ENCODE measurements around the gene ERLIN1. TPM values are rescaled to one million over a fixed set of nuclear protein-coding genes. Genes with fewer than 3 reads are reported as not detected.

Gene ERLIN1
- total and polyA plus RNA-seq, 4 donors, result 21.7 to 85.4 (median 70.0) TPM

DNA sequence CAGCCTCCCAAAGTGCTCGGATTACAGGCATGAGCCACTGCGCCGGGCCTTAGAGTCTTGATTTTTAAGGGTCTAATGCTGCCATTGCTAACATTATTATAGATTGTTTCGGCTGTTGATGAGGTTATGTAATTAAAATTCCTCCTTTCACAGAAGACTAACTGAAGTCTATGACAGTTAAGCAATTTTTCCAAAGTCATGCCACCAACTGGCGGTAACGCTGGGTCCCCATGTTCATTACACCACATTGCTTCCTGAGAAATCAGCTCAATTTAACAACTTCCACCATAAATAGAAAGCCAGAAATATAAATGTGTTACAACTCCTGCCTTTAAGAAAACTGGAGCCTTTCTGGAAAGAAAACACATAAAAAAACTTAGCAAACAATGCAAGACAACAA lies 3.5 kb downstream of the ERLIN1 start:
- Histone ChIP-seq H3K27ac (ENCODE audit: low read depth in 1 of 2, low read length in 2 of 2) (peak overlapping the region in 1 of 2 donors; percentile 94), H3K36me3 (ENCODE audit: control insufficient read depth in 4 of 4, insufficient read depth in 3 of 4, low read depth in 1 of 4, low read length in 3 of 4) (peaks cover 4 to 23% (median 8%) of the 10 kb centered on the region in 4 donors), H3K9me3 (ENCODE audit: control insufficient read depth in 4 of 4, low read length in 3 of 4) (no peaks in the 10 kb centered on the region), H3K4me1 (ENCODE audit: control insufficient read depth in 4 of 4, insufficient read depth in 4 of 4, low read length in 3 of 4) (peaks cover 4 to 41% (median 22%) of the 10 kb centered on the region in 4 donors), H3K27me3 (ENCODE audit: control insufficient read depth in 4 of 4, insufficient read depth in 4 of 4, low read length in 3 of 4) (no peaks in the 10 kb centered on the region), H3K9ac (ENCODE audit: low read depth in 1 of 2, low read length in 2 of 2) (no peak overlapping the region), H3K4me3 (ENCODE audit: low read depth in 1 of 3, low read length in 3 of 3) (no peak overlapping the region)
- DNase-seq (ENCODE audit: low spot score), result no peak
- no peak for TF ChIP-seq NR2F2 (IDR thresholded peaks at IDR 0.05)
- WGBS, result 91% methylated on average over 6 of the region's 6 CpGs

DNA sequence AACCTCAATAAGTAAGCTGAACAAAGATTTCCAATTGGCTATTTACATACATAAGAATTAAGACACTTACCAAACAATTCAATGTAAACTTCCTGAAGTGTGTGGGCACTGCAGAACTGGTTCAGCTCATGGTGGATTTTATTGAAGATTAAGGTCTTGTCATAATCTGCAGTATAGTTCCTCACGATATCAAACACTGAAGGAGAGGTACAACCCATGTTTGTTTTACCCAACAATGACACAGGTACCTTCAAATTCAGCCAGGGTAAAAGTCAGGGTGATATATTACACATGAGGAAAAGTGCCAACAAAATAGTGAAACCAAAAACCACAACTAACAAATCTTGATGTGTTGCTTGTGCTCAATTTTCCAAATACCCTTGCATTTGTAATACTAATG lies 10.0 kb downstream of the ERLIN1 start:
- H3K9me3 ChIP-seq (ENCODE audit: control insufficient read depth in 4 of 4, low read length in 3 of 4), result no peaks in the 10 kb centered on the region
- peaks cover 3 to 23% (median 13%) of the 10 kb centered on the region in 4 donors for H3K4me1 ChIP-seq (ENCODE audit: control insufficient read depth in 4 of 4, insufficient read depth in 4 of 4, low read length in 3 of 4)
- 33% methylated on average over 1 of the region's 1 CpG for WGBS
- DNase-seq (ENCODE audit: low spot score), result no peak
- H3K4me3 ChIP-seq (ENCODE audit: low read depth in 1 of 3, low read length in 3 of 3), result no peak overlapping the region
- H3K27ac ChIP-seq (ENCODE audit: low read depth in 1 of 2, low read length in 2 of 2), result peak overlapping the region; percentile 28 to 53
- TF ChIP-seq NR2F2 (IDR thresholded peaks at IDR 0.05) (no peak), RXRA (IDR thresholded peaks at IDR 0.05) (peak in 1 of 2 donors; percentile 14), FOXA2 (IDR thresholded peaks at IDR 0.05) (peak; percentile 37), HNF4A (conservative IDR thresholded peaks at IDR 0.05) (peak; percentile 12 to 59), SP1 (IDR thresholded peaks at IDR 0.05) (peak; percentile 21), YY1 (IDR thresholded peaks at IDR 0.05) (peak; percentile 29), JUND (IDR thresholded peaks at IDR 0.05) (no peak)
- TF ChIP-seq, protein P1, sequence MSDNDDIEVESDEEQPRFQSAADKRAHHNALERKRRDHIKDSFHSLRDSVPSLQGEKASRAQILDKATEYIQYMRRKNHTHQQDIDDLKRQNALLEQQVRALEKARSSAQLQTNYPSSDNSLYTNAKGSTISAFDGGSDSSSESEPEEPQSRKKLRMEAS (IDR thresholded peaks at IDR 0.05), result no peak
- H3K9ac ChIP-seq (ENCODE audit: low read depth in 1 of 2, low read length in 2 of 2), result no peak overlapping the region
- H3K27me3 ChIP-seq (ENCODE audit: control insufficient read depth in 4 of 4, insufficient read depth in 4 of 4, low read length in 3 of 4), result no peaks in the 10 kb centered on the region
- H3K36me3 ChIP-seq (ENCODE audit: control insufficient read depth in 4 of 4, insufficient read depth in 3 of 4, low read depth in 1 of 4, low read length in 3 of 4), result peaks cover 4 to 50% (median 35%) of the 10 kb centered on the region in 4 donors

DNA sequence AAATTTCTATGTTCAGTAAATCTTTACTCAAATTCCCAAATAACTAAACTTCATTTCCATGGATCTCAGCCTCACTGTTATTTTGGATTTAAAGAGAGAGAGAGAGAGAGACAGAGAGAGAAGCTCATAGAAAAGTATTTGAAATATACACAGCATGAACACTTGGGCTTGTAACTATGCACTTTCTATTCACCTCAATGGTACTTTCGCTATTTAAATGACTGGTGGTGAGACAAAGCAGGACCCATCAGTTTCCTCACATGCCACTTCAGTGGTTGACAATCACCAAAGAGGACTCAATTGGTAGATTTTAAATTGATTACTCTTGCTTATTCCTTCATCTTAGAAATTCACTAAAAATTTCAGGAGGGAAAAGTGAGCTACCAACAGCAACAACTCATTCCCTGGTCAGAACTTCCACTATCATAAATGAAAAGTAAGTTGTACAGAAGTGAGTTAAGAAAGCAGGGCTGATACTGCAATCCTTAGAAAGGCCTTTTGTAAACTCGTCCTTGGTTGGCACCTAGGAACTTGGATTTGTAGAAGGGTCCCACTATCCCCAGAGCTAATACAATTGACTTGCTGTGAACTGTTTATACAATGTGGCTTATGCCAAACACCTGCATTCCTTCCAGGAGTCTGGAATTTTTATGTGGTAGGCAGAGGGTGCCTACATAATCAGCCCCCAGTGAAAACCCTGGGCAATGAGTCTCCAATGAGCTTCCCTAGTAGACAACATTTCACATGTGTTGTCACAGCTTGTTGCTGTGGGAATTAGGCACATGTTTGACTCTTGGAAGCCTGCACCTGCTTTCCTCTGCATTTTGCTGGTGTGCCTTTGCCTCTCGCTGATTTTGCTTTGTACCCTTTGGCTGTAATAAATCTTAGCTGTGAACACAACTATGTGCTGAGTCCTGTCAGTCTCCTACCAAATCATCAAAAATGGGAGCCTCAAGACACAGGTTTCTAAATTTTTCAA lies 10.8 kb downstream of the ERLIN1 start:
- H3K36me3 ChIP-seq (ENCODE audit: control insufficient read depth in 4 of 4, insufficient read depth in 3 of 4, low read depth in 1 of 4, low read length in 3 of 4), result peaks cover 4 to 48% (median 37%) of the 10 kb centered on the region in 4 donors
- no peak overlapping the region for H3K9ac ChIP-seq (ENCODE audit: low read depth in 1 of 2, low read length in 2 of 2)
- H3K4me1 ChIP-seq (ENCODE audit: control insufficient read depth in 4 of 4, insufficient read depth in 4 of 4, low read length in 3 of 4), result peaks cover 3 to 16% (median 6%) of the 10 kb centered on the region in 4 donors
- no peak for DNase-seq (ENCODE audit: low spot score)
- H3K9me3 ChIP-seq (ENCODE audit: control insufficient read depth in 4 of 4, low read length in 3 of 4), result no peaks in the 10 kb centered on the region
- WGBS, result 90% methylated on average over 3 of the region's 3 CpGs
- H3K27ac ChIP-seq (ENCODE audit: low read depth in 1 of 2, low read length in 2 of 2), result no peak overlapping the region
- TF ChIP-seq TAF1 (conservative IDR thresholded peaks at IDR 0.05), result no peak
- TF ChIP-seq, protein P2, sequence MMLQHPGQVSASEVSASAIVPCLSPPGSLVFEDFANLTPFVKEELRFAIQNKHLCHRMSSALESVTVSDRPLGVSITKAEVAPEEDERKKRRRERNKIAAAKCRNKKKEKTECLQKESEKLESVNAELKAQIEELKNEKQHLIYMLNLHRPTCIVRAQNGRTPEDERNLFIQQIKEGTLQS (IDR thresholded peaks at IDR 0.05), result no peak
- no peak for TF ChIP-seq JUND (IDR thresholded peaks at IDR 0.05)
- TF ChIP-seq GABPA (IDR thresholded peaks at IDR 0.05 in 1 of 2, conservative IDR thresholded peaks at IDR 0.05 in 1 of 2), result no peak
- TF ChIP-seq, protein P3, sequence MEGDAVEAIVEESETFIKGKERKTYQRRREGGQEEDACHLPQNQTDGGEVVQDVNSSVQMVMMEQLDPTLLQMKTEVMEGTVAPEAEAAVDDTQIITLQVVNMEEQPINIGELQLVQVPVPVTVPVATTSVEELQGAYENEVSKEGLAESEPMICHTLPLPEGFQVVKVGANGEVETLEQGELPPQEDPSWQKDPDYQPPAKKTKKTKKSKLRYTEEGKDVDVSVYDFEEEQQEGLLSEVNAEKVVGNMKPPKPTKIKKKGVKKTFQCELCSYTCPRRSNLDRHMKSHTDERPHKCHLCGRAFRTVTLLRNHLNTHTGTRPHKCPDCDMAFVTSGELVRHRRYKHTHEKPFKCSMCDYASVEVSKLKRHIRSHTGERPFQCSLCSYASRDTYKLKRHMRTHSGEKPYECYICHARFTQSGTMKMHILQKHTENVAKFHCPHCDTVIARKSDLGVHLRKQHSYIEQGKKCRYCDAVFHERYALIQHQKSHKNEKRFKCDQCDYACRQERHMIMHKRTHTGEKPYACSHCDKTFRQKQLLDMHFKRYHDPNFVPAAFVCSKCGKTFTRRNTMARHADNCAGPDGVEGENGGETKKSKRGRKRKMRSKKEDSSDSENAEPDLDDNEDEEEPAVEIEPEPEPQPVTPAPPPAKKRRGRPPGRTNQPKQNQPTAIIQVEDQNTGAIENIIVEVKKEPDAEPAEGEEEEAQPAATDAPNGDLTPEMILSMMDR (IDR thresholded peaks at IDR 0.05; ENCODE audit: low read depth, low read length, missing input control), result no peak
- H3K4me3 ChIP-seq (ENCODE audit: low read depth in 1 of 3, low read length in 3 of 3), result no peak overlapping the region
- no peaks in the 10 kb centered on the region for H3K27me3 ChIP-seq (ENCODE audit: control insufficient read depth in 4 of 4, insufficient read depth in 4 of 4, low read length in 3 of 4)
